ENCODE results near the gene VANGL1.

The VANGL1 gene

DNA sequence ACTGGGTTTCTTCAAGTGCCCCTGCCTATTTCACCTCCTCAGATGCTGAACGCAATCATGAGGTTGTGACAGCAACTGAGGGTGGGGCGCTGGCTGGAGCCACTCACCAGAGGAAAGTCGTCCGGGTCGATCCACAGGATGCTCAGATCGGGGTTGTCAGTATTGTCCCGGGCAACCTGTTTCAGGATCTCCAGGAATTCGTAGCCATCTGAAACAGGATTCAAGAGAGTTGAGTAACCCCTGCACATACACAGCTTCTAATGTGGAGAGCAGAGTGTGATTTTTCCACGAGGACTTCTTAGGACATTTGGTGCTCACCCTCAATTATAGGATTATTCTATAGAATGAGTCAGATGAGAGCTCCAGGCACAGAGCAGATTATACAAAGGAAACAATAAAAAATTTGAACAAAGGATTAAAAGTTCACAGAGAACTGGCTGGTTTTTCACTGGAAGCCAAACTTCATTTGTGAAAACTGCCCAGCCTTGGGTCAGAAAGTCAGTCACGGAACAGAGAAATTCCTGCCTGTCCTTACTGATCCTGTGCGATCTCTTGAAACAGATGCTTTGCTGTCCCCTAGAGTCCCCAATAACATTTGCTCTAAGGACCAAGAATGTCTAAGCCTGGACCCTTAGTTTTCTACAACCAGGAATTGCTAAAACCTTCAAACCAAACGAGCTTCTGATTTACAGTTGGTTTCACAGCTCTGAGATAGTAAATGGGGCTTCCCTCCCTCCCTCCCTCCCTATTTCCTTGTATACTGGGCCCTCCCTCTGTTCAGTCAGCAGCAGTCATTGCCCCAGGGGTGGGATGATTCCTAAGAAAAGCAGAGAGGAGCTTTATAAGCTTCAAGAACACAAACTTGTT is 63.5 kb downstream of the VANGL1 start:
- no peak for DNase-seq (ENCODE audit: low read depth)

DNA sequence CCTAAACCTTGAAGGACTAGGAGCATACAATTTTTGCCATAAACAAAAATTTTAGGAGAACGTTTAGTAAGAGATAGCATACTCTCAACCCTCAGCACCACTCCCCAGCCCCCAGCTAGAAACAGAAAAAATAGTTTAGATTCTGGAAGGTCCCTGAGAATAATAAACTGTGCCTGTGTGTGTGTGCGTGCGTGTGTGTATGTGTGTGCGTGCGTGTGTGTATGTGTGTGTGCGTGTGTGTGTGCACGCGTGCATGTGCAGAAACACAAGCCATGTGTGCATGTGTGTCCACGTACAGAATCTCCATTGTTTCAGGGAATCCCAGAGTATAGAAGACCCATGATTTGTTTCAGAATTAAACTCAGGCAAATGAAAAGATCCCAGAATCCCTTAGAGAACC is 64.2 kb downstream of the VANGL1 start:
- DNase-seq (ENCODE audit: low read depth) = no peak

DNA sequence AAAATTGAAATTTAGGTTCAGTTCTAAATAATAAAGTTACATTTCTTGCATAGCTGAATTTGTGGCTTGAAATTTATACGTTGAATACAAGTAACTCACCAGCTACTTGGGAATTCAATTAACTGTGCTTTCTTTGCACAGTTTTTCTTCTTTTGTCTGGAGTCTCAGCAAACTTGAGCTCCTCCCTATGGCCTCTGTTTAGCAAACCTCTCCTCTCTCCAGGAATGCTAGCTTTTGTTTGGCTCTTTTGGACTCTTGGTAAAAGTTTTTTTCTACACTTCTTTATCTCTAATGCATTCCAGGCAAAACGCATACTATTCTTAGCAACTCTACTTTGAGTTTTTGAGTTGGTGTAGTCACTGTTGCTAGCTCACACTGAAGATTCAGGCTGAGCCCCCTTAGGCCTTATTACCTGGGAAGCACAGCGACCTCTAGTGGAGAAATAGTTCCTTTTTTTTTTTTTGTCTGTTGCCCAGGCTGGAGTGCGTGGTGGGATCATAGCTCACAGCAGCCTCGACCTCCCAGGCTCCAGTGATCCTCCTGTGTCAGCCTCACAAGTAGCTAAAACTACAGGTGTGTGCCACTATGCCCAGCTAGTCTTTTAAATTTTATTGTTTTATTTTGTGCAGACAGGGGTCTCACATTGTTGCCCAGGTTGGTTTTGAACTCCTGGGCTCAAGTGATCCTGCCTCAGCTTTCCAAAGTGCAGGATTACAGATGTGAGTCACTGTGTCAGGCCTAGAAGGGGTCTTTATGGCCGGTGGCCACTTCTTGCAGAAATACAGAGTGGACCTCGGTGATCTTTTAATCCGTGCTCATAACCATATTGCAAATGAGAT is 65.0 kb downstream of the VANGL1 start:
- DNase-seq (ENCODE audit: low read depth) = no peak

DNA sequence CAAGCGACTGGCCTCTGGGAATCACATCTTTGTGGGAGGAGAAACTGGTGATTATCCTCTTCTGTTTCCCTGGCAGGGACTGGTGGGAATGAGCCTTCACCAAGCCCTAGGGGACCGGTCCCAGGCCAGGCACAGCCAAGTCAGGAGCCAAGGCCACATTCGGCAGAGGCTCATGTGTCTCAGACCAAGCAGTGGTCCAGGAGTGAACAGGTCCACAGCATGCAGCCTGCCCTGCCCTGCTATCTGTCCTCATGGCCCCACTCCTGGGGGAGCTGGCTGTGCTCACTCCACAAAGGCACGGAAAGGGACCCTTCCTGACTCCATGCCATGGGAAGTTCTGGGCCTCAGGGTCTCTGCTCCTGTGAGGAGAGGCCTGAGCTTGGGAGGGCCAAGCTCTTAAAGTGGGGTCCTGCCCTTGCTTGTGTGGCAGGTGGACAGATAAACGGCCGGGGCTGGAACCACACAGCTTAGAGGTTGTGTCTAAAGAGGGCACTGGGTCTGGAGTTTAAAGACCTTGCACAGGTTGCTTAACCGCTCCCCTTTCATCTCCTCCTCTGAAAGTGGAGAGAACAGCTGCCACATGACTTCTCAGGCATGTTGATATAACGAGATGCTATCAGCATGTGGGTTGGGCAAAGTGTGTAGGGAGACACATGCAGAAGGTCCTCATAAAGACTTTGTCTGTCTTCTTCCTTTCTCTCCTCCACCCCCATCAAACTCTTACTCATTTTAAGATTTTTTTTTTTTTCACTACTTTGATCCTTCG is 69.3 kb downstream of the VANGL1 start:
- DNase-seq (ENCODE audit: low read depth) = no peak

DNA sequence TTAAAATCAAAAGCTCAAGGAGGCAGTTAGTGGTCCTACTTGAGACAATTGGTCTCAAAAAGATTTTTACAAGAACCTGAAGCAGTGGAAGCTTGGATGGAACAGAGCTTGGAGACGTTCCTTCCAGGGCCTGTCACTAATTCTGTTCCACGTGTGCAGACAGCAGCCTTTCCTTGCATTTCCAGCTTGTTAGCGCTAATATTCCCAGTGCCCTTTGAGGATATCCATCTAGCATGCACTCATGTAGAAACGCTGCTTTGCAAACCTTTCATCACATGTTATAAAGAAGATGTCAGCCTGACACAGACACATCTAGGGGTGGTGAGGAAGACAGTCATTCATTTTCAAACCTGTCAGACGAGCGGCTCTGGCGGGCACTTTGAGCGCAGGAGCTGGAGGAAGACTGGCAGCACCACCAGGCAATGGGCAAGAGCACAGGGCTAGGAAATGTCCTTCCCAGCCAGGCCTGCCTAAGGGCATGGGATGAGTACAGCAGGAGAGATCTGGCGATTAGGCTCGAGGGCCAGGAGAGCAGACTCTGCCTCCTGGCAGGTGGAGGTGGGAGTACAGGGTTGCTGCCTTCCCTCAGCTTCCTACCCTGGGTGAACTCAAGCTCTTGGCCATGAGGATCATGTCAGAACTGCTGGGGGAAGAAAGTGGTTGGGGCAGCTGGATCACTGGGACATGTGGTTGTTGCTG is 71.3 kb downstream of the VANGL1 start:
- DNase-seq (ENCODE audit: low read depth) = no peak

DNA sequence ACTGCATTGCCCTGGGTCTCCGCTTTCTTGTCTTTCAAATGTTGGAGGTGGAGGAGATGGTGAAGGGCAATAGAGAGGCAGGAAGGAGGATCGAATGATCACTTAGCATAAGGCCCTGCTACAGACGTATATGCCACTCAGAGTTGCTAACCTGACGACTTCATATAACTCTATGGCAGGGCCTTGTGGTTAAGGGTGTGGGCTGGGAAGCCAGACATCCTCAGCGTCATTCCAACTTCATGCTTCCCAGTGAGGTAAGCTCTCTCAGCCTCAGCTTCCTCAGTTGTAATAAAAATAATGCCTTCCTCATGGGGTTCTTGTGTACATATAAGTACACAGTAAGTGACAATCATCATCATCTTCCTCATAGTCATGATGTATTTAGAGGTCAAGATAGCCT is 72.1 kb downstream of the VANGL1 start:
- DNase-seq (ENCODE audit: low read depth) = no peak

DNA sequence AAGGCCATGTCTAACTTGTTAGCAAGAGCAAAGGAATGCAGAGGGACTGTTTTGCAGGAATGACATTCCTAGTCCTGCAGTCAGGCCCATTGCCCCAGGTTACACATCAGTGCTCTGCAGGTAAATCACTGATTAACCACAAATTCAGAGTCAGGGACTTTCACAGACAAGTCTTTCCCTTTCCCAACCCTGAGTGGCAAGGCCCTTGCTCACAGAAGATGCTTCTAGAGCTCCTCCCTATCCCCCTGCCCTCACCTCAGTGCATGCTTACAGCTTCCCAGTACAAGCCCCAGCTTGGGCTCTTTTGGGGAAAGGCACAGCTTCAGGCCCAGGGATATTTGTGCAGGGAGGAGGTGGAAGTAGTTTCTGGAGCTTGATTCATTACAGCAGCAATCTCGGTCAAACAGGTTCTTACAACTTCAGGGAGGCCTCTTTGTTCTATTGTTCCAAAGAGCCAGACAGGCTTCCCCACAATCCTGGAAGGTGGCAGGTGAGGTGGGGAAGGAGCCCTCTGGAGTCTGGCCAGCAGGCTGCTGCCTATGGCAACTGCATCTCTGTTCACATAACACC is 72.9 kb downstream of the VANGL1 start:
- no peak for DNase-seq (ENCODE audit: low read depth)

DNA sequence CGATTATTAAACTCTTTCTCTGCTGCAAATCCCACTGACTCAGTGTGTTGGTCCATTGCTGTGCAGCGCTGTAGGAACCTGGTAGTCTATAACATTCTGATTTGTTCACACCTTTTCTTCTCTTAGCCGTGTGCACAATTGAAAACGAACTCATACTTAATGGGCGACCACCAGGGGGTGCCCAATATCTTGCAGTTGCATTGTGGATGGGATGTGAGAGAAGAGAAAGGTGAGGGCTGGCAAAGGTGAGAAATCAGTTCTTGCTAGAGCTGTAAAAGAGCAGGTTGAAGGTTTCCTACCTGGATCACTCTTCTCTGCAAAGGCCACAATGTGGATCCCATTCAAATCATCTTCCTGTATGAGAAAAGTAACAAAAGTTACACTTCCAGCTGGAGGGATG is 75.8 kb downstream of the VANGL1 start:
- no peak for DNase-seq (ENCODE audit: low read depth)

DNA sequence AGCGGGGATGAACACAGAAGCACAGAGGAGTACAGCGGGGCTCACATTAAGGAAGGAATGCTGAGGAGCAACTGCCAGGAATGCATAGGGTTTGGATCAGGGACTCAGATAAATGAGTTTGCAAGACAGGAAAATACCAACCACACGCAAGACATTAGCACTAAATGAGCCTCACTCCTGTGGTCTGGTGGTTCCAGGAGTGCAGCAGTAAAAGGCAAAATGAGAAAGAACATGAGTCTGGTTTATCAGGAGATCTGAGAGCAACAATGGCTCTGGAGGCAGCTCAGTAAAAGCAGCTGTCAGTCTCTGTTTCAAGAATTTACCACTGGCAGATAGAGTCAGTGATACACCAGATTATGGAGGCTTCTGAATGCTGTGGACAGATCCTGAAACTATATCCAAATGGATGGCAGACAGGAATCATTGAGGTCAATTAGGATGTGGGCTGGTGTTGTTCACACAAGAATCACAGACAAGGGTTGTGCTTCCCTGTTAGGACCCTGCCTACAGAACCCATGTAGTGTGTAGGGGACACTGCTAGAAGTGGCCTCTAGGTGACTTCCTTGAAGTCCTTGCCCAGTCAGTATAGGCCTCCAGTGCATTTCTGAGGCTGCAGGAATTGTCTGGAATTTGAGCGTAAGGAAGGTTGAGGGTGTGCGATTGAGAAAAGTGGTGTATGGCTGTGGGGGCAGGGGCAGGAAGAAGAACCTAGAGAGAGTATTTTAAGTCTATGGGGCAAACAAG is 76.4 kb downstream of the VANGL1 start:
- no peak for DNase-seq (ENCODE audit: low read depth)

DNA sequence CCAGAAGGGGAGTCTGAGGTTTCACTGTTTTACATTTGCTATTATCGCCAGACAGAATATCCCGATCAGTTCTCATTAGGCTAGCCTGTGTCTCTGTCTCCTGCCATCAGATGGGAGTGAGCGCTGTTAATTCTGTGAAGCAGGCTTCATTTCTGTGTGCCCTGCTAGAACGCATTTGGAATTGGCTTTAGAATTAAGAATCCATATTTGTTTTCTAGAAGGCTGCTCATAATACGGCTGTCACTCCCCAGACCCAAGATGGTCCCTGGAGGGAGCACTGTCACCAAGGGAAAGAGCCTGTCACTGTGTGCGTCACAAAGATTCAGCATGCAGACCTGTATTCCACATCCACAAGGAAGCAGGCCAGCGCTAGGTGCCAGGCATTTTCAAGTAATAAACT is 77.5 kb downstream of the VANGL1 start:
- DNase-seq (ENCODE audit: low read depth) = no peak

DNA sequence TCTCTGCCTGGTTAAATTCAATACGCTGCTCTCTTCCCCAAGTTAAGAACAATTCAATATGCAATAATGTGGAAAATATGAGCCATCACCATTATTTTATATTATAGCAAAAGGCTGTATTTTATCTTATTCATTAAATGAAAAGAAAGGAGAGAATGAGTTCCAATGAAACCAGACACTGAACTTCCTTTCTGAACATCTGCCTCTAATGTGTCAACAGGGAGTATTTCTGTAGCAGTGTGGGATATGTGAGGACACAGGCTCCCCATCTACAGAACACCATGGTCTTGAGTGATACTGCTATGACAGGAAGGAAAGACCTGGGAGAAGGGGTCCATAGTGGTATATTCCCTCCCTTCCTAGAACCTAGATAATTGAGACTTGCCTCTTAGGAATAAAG is 80.5 kb downstream of the VANGL1 start:
- DNase-seq (ENCODE audit: low read depth) = no peak

DNA sequence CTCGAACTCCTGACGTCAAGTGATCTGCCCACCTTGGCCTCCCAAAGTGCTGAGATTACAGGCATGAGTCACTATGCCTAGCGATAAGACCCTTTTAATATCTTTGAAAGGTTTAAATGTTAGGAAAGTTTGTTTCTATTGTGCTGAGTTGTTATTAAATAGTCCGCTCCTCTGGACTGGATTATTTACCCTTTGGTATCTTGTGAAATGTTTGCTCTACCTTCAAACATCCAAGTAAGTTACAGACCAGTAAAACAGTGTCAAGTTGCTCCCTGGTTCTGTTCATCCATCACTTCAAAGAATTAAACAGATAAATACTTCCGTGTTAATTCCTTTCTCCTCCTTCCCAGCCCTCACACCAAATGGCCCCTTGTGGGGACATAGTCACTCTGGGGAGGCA is 82.0 kb downstream of the VANGL1 start:
- no peak for DNase-seq (ENCODE audit: low read depth)

DNA sequence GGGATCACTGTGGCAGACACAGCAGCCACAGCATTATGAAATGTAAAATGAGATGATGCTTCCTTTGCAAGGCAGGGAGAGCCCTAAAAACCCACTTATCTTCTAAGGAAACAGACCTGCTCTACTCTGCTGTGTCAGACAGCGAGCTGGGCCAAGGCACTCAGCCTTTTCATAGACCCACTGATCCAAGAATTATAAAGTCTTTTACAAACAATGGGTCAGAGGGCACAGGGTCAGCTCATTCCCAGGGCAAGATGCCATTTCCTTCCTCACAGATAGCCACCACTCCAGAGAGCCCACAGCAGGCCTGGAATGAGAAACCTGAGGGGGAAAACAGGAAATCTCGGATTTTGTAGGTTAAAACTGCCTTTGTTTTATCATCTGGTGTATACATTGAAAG is 83.8 kb downstream of the VANGL1 start:
- DNase-seq (ENCODE audit: low read depth) = no peak

DNA sequence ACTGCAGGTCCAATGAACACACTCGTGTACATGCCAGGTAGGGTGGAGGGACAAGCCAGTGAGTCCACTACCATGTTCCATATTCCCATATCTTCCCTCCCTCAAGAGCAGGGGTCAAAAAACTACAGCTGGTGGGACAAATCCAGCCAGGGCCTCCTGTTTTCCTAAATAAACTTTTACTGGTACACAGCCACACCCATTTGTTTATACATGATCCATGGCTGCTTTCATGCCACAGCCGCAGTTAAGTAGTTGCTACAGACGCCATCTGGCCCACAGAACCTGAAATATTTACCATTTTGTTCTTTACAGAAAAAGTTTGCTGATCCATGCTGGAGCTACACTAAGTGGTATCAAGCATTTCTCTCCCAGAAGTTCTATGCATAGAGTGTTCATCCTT is 84.4 kb downstream of the VANGL1 start:
- no peak for DNase-seq (ENCODE audit: low read depth)

DNA sequence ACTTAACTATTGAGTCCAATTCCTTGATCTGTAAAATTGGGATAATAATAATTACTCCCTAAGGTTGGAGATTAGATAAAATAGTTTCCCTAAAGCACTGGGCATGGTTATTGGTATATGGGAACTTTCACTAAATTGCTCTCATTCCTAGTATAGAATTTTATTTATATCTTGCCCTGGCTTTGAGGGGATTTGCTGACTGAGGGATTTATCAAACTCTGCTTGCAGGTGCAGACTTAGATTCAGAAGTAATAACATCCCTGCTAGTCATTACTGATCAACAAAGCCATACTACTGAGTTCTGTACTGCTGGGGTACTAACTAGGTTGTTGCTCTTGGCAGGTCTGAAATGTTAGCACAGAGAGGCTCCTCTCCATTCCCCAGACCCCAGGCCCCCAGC is 84.8 kb downstream of the VANGL1 start:
- DNase-seq (ENCODE audit: low read depth) = no peak

DNA sequence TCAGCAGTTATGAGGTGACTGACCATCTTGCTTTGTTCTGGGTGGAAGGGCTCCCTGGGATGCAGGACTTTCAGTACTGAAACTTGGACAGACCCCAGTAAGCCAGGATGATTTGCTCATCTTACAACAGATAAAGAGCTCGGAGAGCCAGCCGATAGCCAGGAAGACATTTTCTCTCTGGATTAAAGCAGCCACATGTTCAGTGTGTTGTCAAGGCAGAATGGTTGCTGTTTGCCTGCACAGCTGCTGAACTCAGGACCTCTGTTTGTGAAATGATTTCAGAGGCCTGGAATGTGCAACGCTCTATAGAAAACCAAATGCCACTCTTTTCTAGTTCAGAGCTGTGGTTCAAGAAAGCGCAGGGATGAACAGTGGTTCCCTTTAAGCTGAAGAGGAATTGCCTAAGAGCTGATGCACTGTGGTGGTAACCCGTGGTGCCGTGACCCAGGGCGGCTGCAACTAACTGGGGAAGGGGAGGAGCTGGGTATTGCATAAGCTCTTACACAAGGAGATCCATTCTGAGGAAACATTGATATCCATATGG is 86.0 kb downstream of the VANGL1 start:
- no peak for DNase-seq (ENCODE audit: low read depth)

DNA sequence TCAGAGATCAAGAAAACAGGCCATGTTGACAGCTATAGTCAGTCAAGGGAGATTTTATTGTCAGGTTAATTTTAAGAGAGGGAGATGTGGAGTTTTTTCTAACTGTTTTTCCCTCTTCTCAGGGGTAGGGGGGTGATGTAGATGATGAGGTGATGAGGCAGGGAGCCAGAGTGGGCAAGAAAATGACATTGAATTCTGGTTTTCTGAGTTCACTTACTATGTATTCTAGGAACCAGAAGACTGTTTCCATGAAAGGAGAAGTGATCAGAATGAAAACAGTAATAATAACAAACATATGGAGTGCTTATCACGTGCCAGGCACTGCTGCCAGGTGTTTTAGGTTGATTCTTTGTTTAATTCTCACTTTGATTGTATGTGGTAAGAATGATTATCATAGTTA is 86.6 kb downstream of the VANGL1 start:
- DNase-seq (ENCODE audit: low read depth) = no peak

DNA sequence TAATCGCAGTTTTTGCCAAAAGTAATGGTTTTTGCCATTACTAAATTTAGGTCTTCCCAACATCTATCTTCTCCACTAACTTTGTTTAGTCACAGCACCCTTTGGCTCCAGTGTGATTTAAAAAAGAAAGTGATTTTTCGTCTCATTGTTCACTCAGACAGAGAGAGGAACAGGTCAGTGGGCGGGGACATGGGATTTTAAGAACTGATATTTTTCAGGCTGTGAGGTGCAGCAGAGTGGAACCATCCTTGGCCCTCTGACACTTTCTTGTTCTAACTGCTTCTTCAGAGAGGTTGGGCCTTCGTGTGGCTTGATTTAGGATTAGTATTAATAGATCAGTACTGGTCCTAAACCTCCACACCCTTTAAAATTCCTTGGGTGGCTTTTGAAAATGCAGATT is 88.0 kb downstream of the VANGL1 start:
- no peak for DNase-seq (ENCODE audit: low read depth)

DNA sequence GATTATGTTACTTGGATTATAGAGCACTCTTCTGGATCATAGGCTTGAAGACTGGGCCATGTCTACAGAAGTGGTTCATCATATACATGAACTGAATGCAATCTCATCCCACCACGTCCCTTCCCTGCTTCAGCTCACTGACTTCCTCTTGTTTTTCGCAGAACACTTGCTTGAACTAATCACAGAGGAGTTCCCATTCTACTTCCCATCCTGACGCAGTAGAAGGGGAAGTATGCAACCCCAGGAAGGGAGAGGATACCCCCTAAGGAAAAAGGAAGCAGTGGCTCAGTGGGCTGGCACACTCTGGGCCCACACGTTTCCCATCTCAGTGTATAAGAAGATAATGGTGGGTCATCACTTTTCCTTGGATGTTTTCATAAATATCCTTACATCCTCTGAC is 90.5 kb downstream of the VANGL1 start:
- no peak for DNase-seq (ENCODE audit: low read depth)

DNA sequence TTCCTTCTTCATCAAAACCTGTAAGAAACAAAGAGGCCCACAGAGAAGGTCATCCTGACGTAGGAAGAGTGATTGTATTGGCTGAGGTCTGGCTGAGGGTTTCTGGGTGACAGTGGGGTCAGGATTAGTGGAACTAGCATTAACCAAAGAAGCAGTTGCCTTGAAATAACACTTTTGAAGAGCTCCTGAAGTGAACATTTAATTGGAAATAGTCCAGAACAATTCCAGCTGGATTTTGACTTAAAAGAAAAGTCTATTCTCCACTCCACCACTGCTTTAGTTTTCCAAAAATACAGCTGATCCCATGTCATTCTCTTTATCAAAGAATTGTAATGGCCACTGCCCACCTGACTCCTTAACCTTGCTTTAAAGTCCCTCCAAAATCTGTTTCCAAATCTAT is 99.0 kb downstream of the VANGL1 start:
- no peak for DNase-seq (ENCODE audit: low read depth)
